H9 (cell line): Measurements from ENCODE around the gene RSAD2. TPM values are rescaled to one million over a fixed set of nuclear protein-coding genes. Genes with fewer than 3 reads are reported as not detected.

Experiments
- DNase-seq: peaks from one replicate; pipeline ENCODE4 v3.0.0-alpha.2; 2017
- H2AFZ ChIP-seq: one replicate; pipeline ENCODE4 v1.6.1; 2013; ENCODE audit warnings: mild to moderate bottlenecking, low read length, control low read depth, moderate library complexity
- H2AK5ac ChIP-seq: 2 replicates; pipeline ENCODE4 v1.6.1; 2013; ENCODE audit warnings: low read length, control low read depth, mixed read lengths; ENCODE audit not compliant: insufficient read length
- H2BK120ac ChIP-seq: one replicate; pipeline ENCODE4 v1.6.1; 2013; ENCODE audit warnings: low read depth, mild to moderate bottlenecking, low read length, control low read depth, inconsistent platforms; ENCODE audit not compliant: poor library complexity, severe bottlenecking
- H2BK12ac ChIP-seq: 2 replicates; pipeline ENCODE4 v1.6.1; 2013; ENCODE audit warnings: low read length, control low read depth, mixed read lengths, low read depth; ENCODE audit not compliant: insufficient read length
- H2BK15ac ChIP-seq: 2 replicates; pipeline ENCODE4 v1.6.1; 2013; ENCODE audit warnings: low read depth, low read length, control low read depth
- H2BK20ac ChIP-seq: one replicate; pipeline ENCODE4 v1.6.1; 2013; ENCODE audit warnings: low read depth, mild to moderate bottlenecking, low read length, control low read depth, inconsistent platforms; ENCODE audit not compliant: poor library complexity, severe bottlenecking
- H2BK5ac ChIP-seq: 2 replicates; pipeline ENCODE4 v1.6.1; 2013; ENCODE audit warnings: low read length, control low read depth, mixed read lengths; ENCODE audit not compliant: insufficient read length
- H3K14ac ChIP-seq: 2 replicates; pipeline ENCODE4 v1.6.1; 2013; ENCODE audit warnings: low read length, control low read depth; ENCODE audit not compliant: insufficient read depth
- H3K18ac ChIP-seq: 2 replicates; pipeline ENCODE4 v1.6.1; 2013; ENCODE audit warnings: low read depth, mild to moderate bottlenecking, mixed read lengths, low read length, control low read depth; ENCODE audit not compliant: insufficient read length
- H3K23ac ChIP-seq: 2 replicates; pipeline ENCODE4 v1.6.1; 2013; ENCODE audit warnings: low read length, control low read depth, mixed read lengths, low read depth; ENCODE audit not compliant: insufficient read length
- H3K23me2 ChIP-seq: 2 replicates; pipeline ENCODE4 v1.6.1; 2013; ENCODE audit warnings: low read depth, mild to moderate bottlenecking, mixed read lengths, low read length, control low read depth; ENCODE audit not compliant: insufficient read length, poor library complexity, severe bottlenecking
- H3K27ac ChIP-seq: 2 replicates; pipeline ENCODE4 v1.5.1; 2013; ENCODE audit warnings: low read length, control low read depth, mixed read lengths, low read depth; ENCODE audit not compliant: insufficient read length
- H3K27me3 ChIP-seq: 2 replicates; pipeline ENCODE4 v1.6.1; 2013; ENCODE audit warnings: low read length, control low read depth, inconsistent platforms; ENCODE audit not compliant: insufficient read depth
- H3K4ac ChIP-seq: 2 replicates; pipeline ENCODE4 v1.6.1; 2013; ENCODE audit warnings: low read depth, mild to moderate bottlenecking, control low read depth, inconsistent platforms, low read length, moderate library complexity
- H3K4me1 ChIP-seq: 2 replicates; pipeline ENCODE4 v1.6.1; 2013; ENCODE audit warnings: low read length, control low read depth, inconsistent platforms; ENCODE audit not compliant: insufficient read depth
- H3K4me2 ChIP-seq: 2 replicates; pipeline ENCODE4 v1.6.1; 2013; ENCODE audit warnings: low read length, control low read depth, mixed read lengths; ENCODE audit not compliant: insufficient read length, insufficient read depth
- H3K56ac ChIP-seq: 2 replicates; pipeline ENCODE4 v1.6.1; 2013; ENCODE audit warnings: low read depth, mild to moderate bottlenecking, mixed read lengths, low read length, control low read depth; ENCODE audit not compliant: insufficient read length
- H3K79me1 ChIP-seq: 2 replicates; pipeline ENCODE4 v1.6.1; 2013; ENCODE audit warnings: low read depth, mild to moderate bottlenecking, moderate library complexity, low read length, control low read depth, inconsistent platforms; ENCODE audit not compliant: insufficient read depth, poor library complexity, severe bottlenecking
- H3K79me2 ChIP-seq: 2 replicates; pipeline ENCODE4 v1.6.1; 2013; ENCODE audit warnings: low read length, control low read depth, inconsistent platforms; ENCODE audit not compliant: insufficient read depth
- H3K9ac ChIP-seq: 2 replicates; pipeline ENCODE4 v1.6.1; 2013; ENCODE audit warnings: low read length, control low read depth, mixed read lengths; ENCODE audit not compliant: insufficient read length; ENCODE audit errors: extremely low read depth
- H3K9me3 ChIP-seq: one replicate; pipeline ENCODE4 v1.6.1; 2013; ENCODE audit warnings: low read depth, low read length, inconsistent platforms; ENCODE audit not compliant: control insufficient read depth
- H3T11ph ChIP-seq: one replicate; pipeline ENCODE4 v1.6.1; 2013; ENCODE audit warnings: mild to moderate bottlenecking, low read length, control low read depth, inconsistent platforms
- H4K20me1 ChIP-seq: one replicate; pipeline ENCODE4 v1.6.1; 2013; ENCODE audit not compliant: control insufficient read depth, insufficient read length, insufficient read depth
- H4K5ac ChIP-seq: 2 replicates; pipeline ENCODE4 v1.6.1; 2013; ENCODE audit warnings: low read depth, mild to moderate bottlenecking, mixed read lengths, low read length, control low read depth; ENCODE audit not compliant: insufficient read length
- H4K8ac ChIP-seq: replicated peaks from 2 replicates; pipeline ENCODE4 v1.6.1; 2013; ENCODE audit warnings: low read length, control low read depth, mixed read lengths, low read depth; ENCODE audit not compliant: insufficient read length
- H4K91ac ChIP-seq: 2 replicates; pipeline ENCODE4 v1.6.1; 2013; ENCODE audit warnings: low read depth, mild to moderate bottlenecking, moderate library complexity, mixed read lengths, low read length, control low read depth; ENCODE audit not compliant: insufficient read length
- H3K27ac Mint-ChIP-seq, 3 experiments: 2 replicates in 2 of 3; 3 replicates in 1 of 3; pipeline ENCODE4 v1.8.0; 2020 to 2021; ENCODE audit warnings: mixed read lengths in 3 of 3, mild to moderate bottlenecking in 1 of 3, moderate library complexity in 1 of 3
- H3K27me3 Mint-ChIP-seq: 2 replicates; pipeline ENCODE4 v1.8.0; 2021; ENCODE audit warnings: low read depth, mild to moderate bottlenecking, moderate library complexity, mixed read lengths
- H3K36me3 Mint-ChIP-seq, 3 experiments: 2 replicates in 2 of 3; 3 replicates in 1 of 3; pipeline ENCODE4 v1.8.0; 2020 to 2021; ENCODE audit warnings: low read depth in 3 of 3, mixed read lengths in 3 of 3; ENCODE audit not compliant: insufficient read depth in 1 of 3
- H3K4me1 Mint-ChIP-seq, 2 experiments: 2 replicates each; pipeline ENCODE4 v1.8.0; 2020; ENCODE audit warnings: mixed read lengths in 2 of 2
- H3K4me3 Mint-ChIP-seq, 2 experiments: 2 replicates in 1 of 2; 3 replicates in 1 of 2; pipeline ENCODE4 v1.8.0; 2020 to 2021; ENCODE audit warnings: mild to moderate bottlenecking in 2 of 2, mixed read lengths in 2 of 2, moderate library complexity in 1 of 2
- H3K9me3 Mint-ChIP-seq, 2 experiments: 2 replicates in 1 of 2; 3 replicates in 1 of 2; pipeline ENCODE4 v1.8.0; 2020; ENCODE audit warnings: mild to moderate bottlenecking in 2 of 2, mixed read lengths in 2 of 2, moderate library complexity in 1 of 2
- WGBS: extraction: QIAGEN DNeasy Blood & Tissue Kit; methylation state at CpG from one replicate; pipeline ENCODE4 v1.1.7; 2013; ENCODE audit warnings: missing lambda C conversion rate, low lambda C conversion rate, mixed read lengths; ENCODE audit not compliant: insufficient read length; ENCODE audit errors: extremely low coverage; 5-methylcytosine and 5-hydroxymethylcytosine counted together
- total RNA-seq: library from RNA; stranded (reverse); gene quantifications from 2 replicates; pipeline ENCODE4 v1.2.1, GENCODE V29; 2021
- TF ChIP-seq, protein P1 (sequence below): fragments of 200-600 bp; sonication (generic); conservative IDR thresholded peaks from 3 replicates; pipeline ENCODE4 v1.8.0; 2021; ENCODE audit warnings: antibody characterized with exemption, mild to moderate bottlenecking

The RSAD2 gene
- total RNA-seq, 1 experiment from 2014 or later, result not detected

DNA sequence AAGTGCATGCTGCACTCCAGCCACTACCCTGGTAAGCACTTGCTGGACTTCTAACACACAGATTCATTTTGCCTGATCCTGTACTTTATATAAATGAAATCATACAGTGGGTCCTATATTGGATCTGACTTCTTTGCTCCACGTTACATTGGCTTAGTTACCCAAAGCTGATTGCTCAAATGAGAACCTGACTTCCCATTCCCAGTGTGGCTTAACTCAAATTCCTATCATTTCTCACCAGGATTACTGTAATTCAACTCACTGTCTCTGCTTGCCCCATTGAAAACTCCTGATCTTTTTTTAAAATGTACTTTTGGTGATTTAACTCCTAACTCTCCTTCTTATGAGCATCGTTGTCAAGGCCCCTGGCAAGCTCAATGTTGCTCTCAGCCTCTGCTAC lies 1.4 kb downstream of the RSAD2 start:
- H3K4me3 Mint-ChIP-seq, result no peak overlapping the region
- no peak overlapping the region for H3K4me2 ChIP-seq
- H3K9me3 ChIP-seq, result peaks cover 8% of the 10 kb centered on the region
- no peak overlapping the region for H3K14ac ChIP-seq
- no peak overlapping the region for H3K18ac ChIP-seq
- peaks cover 21 to 27% of the 10 kb centered on the region in 2 experiments for H3K9me3 Mint-ChIP-seq
- no peak overlapping the region for H2BK120ac ChIP-seq
- no peak overlapping the region for H3K56ac ChIP-seq
- H3K4me1 Mint-ChIP-seq, result no peaks in the 10 kb centered on the region
- H2BK15ac ChIP-seq, result no peak overlapping the region
- WGBS, result no CpG with 5 or more reads among the region's 2 CpGs
- no peak for DNase-seq
- no peaks in the 10 kb centered on the region for H3K4me1 ChIP-seq
- no peaks in the 10 kb centered on the region for H3K27me3 ChIP-seq
- H3K23ac ChIP-seq, result no peak overlapping the region
- no peak overlapping the region for H3K9ac ChIP-seq
- no peaks in the 10 kb centered on the region for H3K23me2 ChIP-seq
- no peak overlapping the region for H4K8ac ChIP-seq
- H3K79me2 ChIP-seq, result no peaks in the 10 kb centered on the region
- H4K5ac ChIP-seq, result no peak overlapping the region
- peaks cover 3 to 19% (median 3%) of the 10 kb centered on the region in 3 experiments; a peak in 6 of 7 replicates for H3K36me3 Mint-ChIP-seq
- H2AFZ ChIP-seq, result no peak overlapping the region
- no peak overlapping the region for H2BK5ac ChIP-seq
- H4K91ac ChIP-seq, result no peak overlapping the region
- no peak overlapping the region for H2BK20ac ChIP-seq
- no peak overlapping the region for H3T11ph ChIP-seq
- no peaks in the 10 kb centered on the region for H4K20me1 ChIP-seq
- TF ChIP-seq, protein P1, sequence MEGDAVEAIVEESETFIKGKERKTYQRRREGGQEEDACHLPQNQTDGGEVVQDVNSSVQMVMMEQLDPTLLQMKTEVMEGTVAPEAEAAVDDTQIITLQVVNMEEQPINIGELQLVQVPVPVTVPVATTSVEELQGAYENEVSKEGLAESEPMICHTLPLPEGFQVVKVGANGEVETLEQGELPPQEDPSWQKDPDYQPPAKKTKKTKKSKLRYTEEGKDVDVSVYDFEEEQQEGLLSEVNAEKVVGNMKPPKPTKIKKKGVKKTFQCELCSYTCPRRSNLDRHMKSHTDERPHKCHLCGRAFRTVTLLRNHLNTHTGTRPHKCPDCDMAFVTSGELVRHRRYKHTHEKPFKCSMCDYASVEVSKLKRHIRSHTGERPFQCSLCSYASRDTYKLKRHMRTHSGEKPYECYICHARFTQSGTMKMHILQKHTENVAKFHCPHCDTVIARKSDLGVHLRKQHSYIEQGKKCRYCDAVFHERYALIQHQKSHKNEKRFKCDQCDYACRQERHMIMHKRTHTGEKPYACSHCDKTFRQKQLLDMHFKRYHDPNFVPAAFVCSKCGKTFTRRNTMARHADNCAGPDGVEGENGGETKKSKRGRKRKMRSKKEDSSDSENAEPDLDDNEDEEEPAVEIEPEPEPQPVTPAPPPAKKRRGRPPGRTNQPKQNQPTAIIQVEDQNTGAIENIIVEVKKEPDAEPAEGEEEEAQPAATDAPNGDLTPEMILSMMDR, result no peak
- H3K27ac Mint-ChIP-seq, result no peak overlapping the region
- H2AK5ac ChIP-seq, result no peak overlapping the region
- no peak overlapping the region for H3K27ac ChIP-seq
- H2BK12ac ChIP-seq, result no peak overlapping the region
- H3K79me1 ChIP-seq, result no peaks in the 10 kb centered on the region
- peaks cover 5% of the 10 kb centered on the region for H3K27me3 Mint-ChIP-seq
- H3K4ac ChIP-seq, result no peak overlapping the region
